A549 (cell line): ENCODE data around the gene BMP3. TPM values are rescaled to one million over a fixed set of nuclear protein-coding genes. Genes with fewer than 3 reads are reported as not detected.

Experiments
- ATAC-seq, 2 experiments: fragments of 200-7000 bp in 1 of 2; fragments of >200 bp in 1 of 2; cut with Nextera tagmentation in 1 of 2; cut with Tn5 transposase in 1 of 2; 3 replicates each; pipeline versions ENCODE4 v1.8.0 to v1.9.1; 2018 to 2020; ENCODE audit warnings: mild to moderate bottlenecking in 1 of 2, moderate library complexity in 1 of 2
- CTCF ChIA-PET: fragments of 300-600 bp; sonication (Branson Sonifier 250); formaldehyde crosslinking; extraction: SDS; loops from one replicate; lab custom pipeline; 2021; ENCODE audit warnings: antibody characterized with exemption, inconsistent platforms; lab: Yijun Ruan, JAX
- POLR2A ChIA-PET: fragments of 350-600 bp; formaldehyde crosslinking; extraction: SDS; loops from one replicate; lab custom pipeline; 2021; ENCODE audit warnings: antibody characterized with exemption, inconsistent platforms; lab: Yijun Ruan, JAX
- DNase-seq, 2 experiments: peaks; one replicate each; pipeline versions ENCODE4 v3.0.0 to v3.0.0-alpha.2; 2011 to 2016; ENCODE audit warnings: low read depth in 1 of 2, low spot score in 1 of 2
- FAIRE-seq: peaks from 2 replicates; lab custom pipeline; 2011; peaks lifted over from hg19 to GRCh38; lab: Jason Lieb, UNC
- H3K27ac ChIP-seq, 2 experiments: fragments of >200 bp; sonication (Bioruptor Twin); formaldehyde crosslinking; 3 replicates each; pipeline ENCODE4 v1.5.1; 2016 to 2017
- H3K4me1 ChIP-seq: fragments of >200 bp; sonication (Bioruptor Twin); formaldehyde crosslinking; 3 replicates; pipeline ENCODE4 v1.6.1; 2016
- H3K4me2 ChIP-seq: fragments of >200 bp; sonication (Bioruptor Twin); formaldehyde crosslinking; 3 replicates; pipeline ENCODE4 v1.6.1; 2016
- H3K4me3 ChIP-seq: fragments of >200 bp; sonication (Bioruptor Twin); formaldehyde crosslinking; 3 replicates; pipeline ENCODE4 v1.5.1; 2016
- H3K9me3 ChIP-seq: fragments of >200 bp; sonication (Bioruptor Twin); formaldehyde crosslinking; 3 replicates; pipeline ENCODE4 v1.6.1; 2016
- CBX2 ChIP-seq: fragments of 200-600 bp; sonication (generic); IDR thresholded peaks from 2 replicates; pipeline ENCODE4 v1.6.1; 2016; ENCODE audit warnings: low read depth, mild to moderate bottlenecking, borderline replicate concordance
- CEBPB ChIP-seq, 2 experiments: fragments of >200 bp in 1 of 2; sonication (Bioruptor Twin) in 1 of 2; formaldehyde crosslinking in 1 of 2; IDR thresholded peaks; 2 replicates each; pipeline ENCODE4 v1.6.1; 2012 to 2016
- CTCF ChIP-seq: fragments of >200 bp; sonication (Bioruptor Twin); formaldehyde crosslinking; IDR thresholded peaks from 3 replicates; pipeline ENCODE4 v1.5.1; 2016
- EP300 ChIP-seq, 2 experiments: fragments of >200 bp; sonication (Bioruptor Twin); formaldehyde crosslinking; IDR thresholded peaks; 2 replicates in 1 of 2; 3 replicates in 1 of 2; pipeline ENCODE4 v1.6.1; 2016 to 2017
- FOSB ChIP-seq: fragments of 250-450 bp; sonication (Bioruptor Pico); IDR thresholded peaks from 2 replicates; pipeline ENCODE4 v1.5.0; 2020; ENCODE audit warnings: mild to moderate bottlenecking, moderate library complexity
- FOSL2 ChIP-seq, 2 experiments: fragments of 450-650 bp in 1 of 2; fragments of >200 bp in 1 of 2; sonication (Bioruptor Twin) in 1 of 2; formaldehyde crosslinking; IDR thresholded peaks; 2 replicates each; pipeline versions ENCODE4 v1.5.0 to v1.6.1; 2016 to 2020; ENCODE audit warnings: mild to moderate bottlenecking in 1 of 2, moderate library complexity in 1 of 2
- HDAC2 ChIP-seq: fragments of 200-600 bp; sonication (generic); IDR thresholded peaks from 2 replicates; pipeline ENCODE4 v1.6.1; 2016
- HEYL ChIP-seq: fragments of 250-450 bp; sonication (Bioruptor Pico); IDR thresholded peaks from 2 replicates; pipeline ENCODE4 v1.8.0; 2021; ENCODE audit warnings: mild to moderate bottlenecking, moderate library complexity
- HOXB13 ChIP-seq: fragments of 250-450 bp; sonication (Bioruptor Pico); IDR thresholded peaks from 2 replicates; pipeline ENCODE4 v1.5.0; 2020; ENCODE audit warnings: low read depth, mild to moderate bottlenecking, moderate library complexity
- HOXB5 ChIP-seq: fragments of 250-450 bp; sonication (Bioruptor Pico); IDR thresholded peaks from 2 replicates; pipeline ENCODE4 v1.5.0; 2020; ENCODE audit warnings: mild to moderate bottlenecking, moderate library complexity
- KDM1A ChIP-seq: fragments of 200-600 bp; sonication (generic); IDR thresholded peaks from 2 replicates; pipeline ENCODE4 v1.6.1; 2016; ENCODE audit warnings: low read depth, mild to moderate bottlenecking
- MAFK ChIP-seq: fragments of 450-650 bp; IDR thresholded peaks from 2 replicates; pipeline ENCODE4 v1.6.1; 2014; ENCODE audit not compliant: partially characterized antibody
- MYC ChIP-seq: IDR thresholded peaks from 2 replicates; pipeline ENCODE4 v1.6.1; 2012; ENCODE audit warnings: mild to moderate bottlenecking, inconsistent platforms, low read length, improper control_type of control experiment, borderline replicate concordance
- NPAS2 ChIP-seq: fragments of 250-450 bp; sonication (Bioruptor Pico); IDR thresholded peaks from 2 replicates; pipeline ENCODE4 v1.8.0; 2022; ENCODE audit warnings: mild to moderate bottlenecking, moderate library complexity, borderline replicate concordance
- PHF8 ChIP-seq: fragments of 200-600 bp; sonication (generic); IDR thresholded peaks from 2 replicates; pipeline ENCODE4 v1.6.1; 2016; ENCODE audit warnings: low read depth, mild to moderate bottlenecking, antibody characterized with exemption, moderate library complexity, borderline replicate concordance
- POLR2A ChIP-seq: IDR thresholded peaks from 2 replicates; pipeline ENCODE4 v1.6.1; 2012; ENCODE audit warnings: mild to moderate bottlenecking, low read length
- POLR2AphosphoS2 ChIP-seq: conservative IDR thresholded peaks from 2 replicates; pipeline ENCODE4 v1.6.1; 2012; ENCODE audit warnings: low read length, improper control_type of control experiment, inconsistent platforms
- RAD21 ChIP-seq, 2 experiments: fragments of >200 bp in 1 of 2; sonication (Bioruptor Twin) in 1 of 2; formaldehyde crosslinking in 1 of 2; IDR thresholded peaks in 1 of 2; conservative IDR thresholded peaks in 1 of 2; 2 replicates in 1 of 2; 3 replicates in 1 of 2; pipeline ENCODE4 v1.6.1; 2012 to 2018; ENCODE audit warnings: inconsistent platforms in 1 of 2
- RARB ChIP-seq: fragments of 250-450 bp; sonication (Bioruptor Pico); IDR thresholded peaks from 2 replicates; pipeline ENCODE4 v1.8.0; 2021; ENCODE audit warnings: mild to moderate bottlenecking, moderate library complexity
- RNF2 ChIP-seq: fragments of 200-600 bp; sonication (generic); IDR thresholded peaks from 2 replicates; pipeline ENCODE4 v1.6.1; 2016; ENCODE audit warnings: low read depth, mild to moderate bottlenecking, antibody characterized with exemption, moderate library complexity, borderline replicate concordance
- TFCP2L1 ChIP-seq: fragments of 250-450 bp; sonication (Bioruptor Pico); IDR thresholded peaks from 2 replicates; pipeline ENCODE4 v1.5.0; 2021; ENCODE audit warnings: mild to moderate bottlenecking
- TP53 ChIP-seq: fragments of 250-450 bp; sonication (Bioruptor Pico); IDR thresholded peaks from 2 replicates; pipeline ENCODE4 v1.5.0; 2021; ENCODE audit warnings: mild to moderate bottlenecking, moderate library complexity
- USF2 ChIP-seq: fragments of 450-650 bp; IDR thresholded peaks from 2 replicates; pipeline ENCODE4 v1.6.1; 2014; ENCODE audit warnings: antibody characterized with exemption
- ZNF302 ChIP-seq: fragments of 250-450 bp; sonication (Bioruptor Pico); IDR thresholded peaks from 2 replicates; pipeline ENCODE4 v1.9.0; 2021; ENCODE audit warnings: inconsistent platforms, mild to moderate bottlenecking, moderate library complexity
- ZSCAN20 ChIP-seq: fragments of 250-450 bp; sonication (Bioruptor Pico); IDR thresholded peaks from 2 replicates; pipeline ENCODE4 v1.8.0; 2022; ENCODE audit warnings: mild to moderate bottlenecking, moderate library complexity
- WGBS: methylation state at CpG from one replicate; pipeline ENCODE4 v1.1.6; 2017; ENCODE audit errors: missing lambda C conversion rate; 5-methylcytosine and 5-hydroxymethylcytosine counted together
- polyA plus RNA-seq, 4 experiments: library from polyadenylated mRNA; depleted of rRNA in 3 of 4; stranded (reverse); fragments of >200 nt; fragmentation: RNase III in 1 of 4; extraction: RNeasy Plus Mini Kit Qiagen cat#74134 plus additional on column Dnase treatment in 1 of 4; gene quantifications; 2 replicates in 3 of 4; 3 replicates in 1 of 4; pipeline ENCODE4 v1.2.3, GENCODE V29; 2011 to 2017
- TF ChIP-seq, protein P1 (sequence below): IDR thresholded peaks from 2 replicates; pipeline ENCODE4 v1.6.1; 2012; ENCODE audit warnings: low read depth, borderline replicate concordance

Gene BMP3
- polyA plus RNA-seq, 2 of the 4 experiments (the other 2 are of a cell fraction) = not detected

DNA sequence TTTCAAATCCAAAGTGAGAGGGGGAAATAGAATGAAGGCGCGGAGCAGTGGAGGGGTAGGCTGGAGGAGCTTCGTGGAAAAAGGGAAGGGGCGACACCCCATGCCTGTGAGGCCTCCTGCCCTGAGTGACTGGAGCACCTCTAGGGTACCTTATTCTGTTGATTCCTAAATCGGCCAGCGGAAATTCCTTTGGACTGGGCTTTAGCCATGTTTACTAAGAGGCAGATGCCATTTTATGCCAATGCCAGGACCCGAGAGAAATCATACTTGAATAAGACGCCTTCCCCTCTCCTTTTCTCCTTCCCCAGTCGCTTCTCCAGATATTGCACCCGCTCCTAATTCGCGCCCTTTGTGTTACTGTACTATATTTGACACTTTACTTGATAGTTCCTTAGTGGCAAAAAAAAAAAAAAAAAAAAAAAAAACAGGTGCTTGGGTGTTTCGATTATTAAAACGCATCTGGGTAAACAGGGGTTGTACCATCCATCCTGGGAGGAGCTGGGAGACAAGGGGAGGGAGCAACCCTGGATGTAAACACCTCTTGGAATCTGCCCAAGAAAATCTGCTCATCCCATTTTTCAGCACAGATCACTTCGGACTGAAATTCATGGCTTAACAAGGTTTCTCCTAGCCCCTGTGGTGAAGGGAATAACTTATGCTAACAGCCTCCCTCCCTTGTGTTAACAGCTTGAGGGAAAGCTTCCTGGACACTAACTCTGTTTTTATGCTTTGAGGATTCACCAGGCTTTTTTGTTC is 1.5 kb downstream of the BMP3 start:
- FAIRE-seq = no peak
- no peak overlapping the region; the same call in 2 of the 3 replicates for H3K4me2 ChIP-seq
- TF ChIP-seq RAD21 (conservative IDR thresholded peaks at IDR 0.05 in 1 of 2, IDR thresholded peaks at IDR 0.05 in 1 of 2) = no peak
- no peak for TF ChIP-seq MYC
- TF ChIP-seq KDM1A = no peak
- no peak for TF ChIP-seq CEBPB (IDR thresholded peaks at IDR 0.05)
- no peak for TF ChIP-seq EP300 (IDR thresholded peaks at IDR 0.05)
- no peak for TF ChIP-seq PHF8
- TF ChIP-seq RNF2 = no peak
- TF ChIP-seq TFCP2L1 (CRISPR knock-in tag) = no peak
- no peak for TF ChIP-seq POLR2A
- TF ChIP-seq, protein P1, sequence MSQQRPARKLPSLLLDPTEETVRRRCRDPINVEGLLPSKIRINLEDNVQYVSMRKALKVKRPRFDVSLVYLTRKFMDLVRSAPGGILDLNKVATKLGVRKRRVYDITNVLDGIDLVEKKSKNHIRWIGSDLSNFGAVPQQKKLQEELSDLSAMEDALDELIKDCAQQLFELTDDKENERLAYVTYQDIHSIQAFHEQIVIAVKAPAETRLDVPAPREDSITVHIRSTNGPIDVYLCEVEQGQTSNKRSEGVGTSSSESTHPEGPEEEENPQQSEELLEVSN = no peak
- no peak for TF ChIP-seq POLR2AphosphoS2
- TF ChIP-seq RARB = no peak
- no peak for TF ChIP-seq CBX2
- no peak for TF ChIP-seq TP53
- no peak for TF ChIP-seq NPAS2 (CRISPR knock-in tag)
- TF ChIP-seq USF2 = no peak
- TF ChIP-seq FOSL2 (IDR thresholded peaks at IDR 0.05) = no peak
- no peak for TF ChIP-seq FOSL2 (CRISPR knock-in tag; IDR thresholded peaks at IDR 0.05)
- CTCF ChIA-PET = interaction anchor here (2.4 to 2.8 kb wide), 2 partner anchors 8 to 38 kb away, joined by 8 to 9 read pairs; no protein-coding TSS in a partner anchor
- no peak for DNase-seq
- H3K27ac ChIP-seq = no peak overlapping the region
- 15% methylated on average over 15 of the region's 15 CpGs for WGBS
- POLR2A ChIA-PET = no interaction called here
- H3K4me3 ChIP-seq = no peak overlapping the region
- H3K4me1 ChIP-seq = no peaks in the 10 kb centered on the region
- ATAC-seq = no peak
- H3K9me3 ChIP-seq = no peaks in the 10 kb centered on the region

DNA sequence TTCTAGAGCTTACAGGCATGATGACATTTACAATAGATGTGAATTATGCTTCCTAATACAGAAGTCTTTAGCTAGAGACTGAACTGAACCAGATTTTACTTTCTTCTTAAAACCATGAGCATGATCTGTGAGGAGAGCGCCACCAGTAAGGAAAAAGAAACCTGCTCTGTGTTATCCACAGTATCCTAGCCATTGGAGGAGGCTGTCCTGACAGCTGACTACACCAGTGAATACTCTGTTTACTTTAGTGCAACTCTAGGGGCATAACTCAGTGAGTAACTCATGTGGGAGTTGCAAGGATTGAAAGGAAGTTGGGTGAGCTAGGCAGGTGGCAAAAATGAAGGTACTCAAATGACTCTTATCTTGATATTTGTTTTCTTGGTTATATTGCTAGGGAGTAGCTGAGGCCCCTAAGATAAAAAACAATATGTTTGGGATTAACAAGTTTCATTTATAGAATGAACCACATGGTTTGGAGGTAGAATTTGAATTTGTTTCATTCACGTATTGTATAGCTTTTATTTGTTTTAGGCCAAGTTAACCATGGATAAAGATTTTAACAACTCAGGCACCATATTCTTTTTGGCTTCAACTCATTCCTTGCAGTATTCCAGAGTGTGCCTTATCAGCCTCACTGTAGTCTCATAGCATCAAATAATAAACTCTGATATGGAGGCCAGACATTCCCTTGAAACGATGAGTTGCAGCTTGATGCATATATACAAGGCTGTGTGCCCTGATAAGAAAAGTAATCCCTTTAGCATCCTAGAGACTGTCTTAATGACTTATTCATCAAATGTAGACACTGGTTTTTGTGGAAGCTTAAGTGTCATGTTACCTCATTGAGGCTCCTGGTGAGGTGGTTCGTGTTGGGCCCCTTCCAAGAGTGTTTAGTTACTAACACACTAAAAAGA is 2.5 kb downstream of the BMP3 start:
- Histone ChIP-seq H3K9me3 (no peaks in the 10 kb centered on the region), H3K4me1 (no peaks in the 10 kb centered on the region), H3K4me3 (no peak overlapping the region), H3K27ac (no peak overlapping the region), H3K4me2 (no peak overlapping the region)
- ATAC-seq = no peak
- no peak for FAIRE-seq
- WGBS = 25% methylated on average over 4 of the region's 4 CpGs
- POLR2A ChIA-PET = no interaction called here
- TF ChIP-seq HOXB5 (CRISPR knock-in tag) (no peak), HOXB13 (CRISPR knock-in tag) (no peak), HDAC2 (no peak), FOSB (no peak), NPAS2 (CRISPR knock-in tag) (no peak), PHF8 (no peak), ZSCAN20 (CRISPR knock-in tag) (no peak), MAFK (no peak), CTCF (no peak), HEYL (CRISPR knock-in tag) (no peak), ZNF302 (CRISPR knock-in tag) (no peak), CBX2 (no peak), CEBPB (IDR thresholded peaks at IDR 0.05) (no peak)
- CTCF ChIA-PET = interaction anchor here (1.0 kb wide), 1 partner anchor 38 kb away, joined by 3 read pairs; no protein-coding TSS in a partner anchor
- DNase-seq = no peak
